Lung (tissue), 12 donors: ENCODE data around the gene HLF. TPM values are rescaled to one million over a fixed set of nuclear protein-coding genes. Genes with fewer than 3 reads are reported as not detected.
A peak's percentile ranks its signal among the peaks of the same experiment; 100 is the strongest.

Experiments used
- ATAC-seq: fragments of 200-7000 bp; cut with Tn5 transposase; one replicate; pipeline ENCODE4 v1.9.1; 2020; ENCODE audit warnings: moderate number of reproducible peaks; ENCODE audit not compliant: insufficient read depth, low FRiP score
- DNase-seq, 3 donors: peaks; one replicate each; pipeline ENCODE4 v3.0.0-alpha.2; 2013 to 2017
- H3K27ac ChIP-seq, 2 donors: one replicate each; pipeline ENCODE4 v1.5.1; 2013; ENCODE audit warnings: mild to moderate bottlenecking in 2 of 2, moderate library complexity in 2 of 2, control low read depth in 1 of 2, inconsistent platforms in 1 of 2, low read depth in 1 of 2, low read length in 1 of 2
- H3K27me3 ChIP-seq, 3 donors: one replicate each; pipeline ENCODE4 v1.5.1; 2013; ENCODE audit warnings: low read length in 2 of 3; ENCODE audit not compliant: control insufficient read depth in 3 of 3, insufficient read depth in 3 of 3
- H3K36me3 ChIP-seq, 4 donors: one replicate each; pipeline ENCODE4 v1.5.1; 2013; ENCODE audit warnings: low read length in 4 of 4, mild to moderate bottlenecking in 1 of 4, moderate library complexity in 1 of 4; ENCODE audit not compliant: control insufficient read depth in 4 of 4, insufficient read depth in 4 of 4
- H3K4me1 ChIP-seq, 5 donors: one replicate each; pipeline ENCODE4 v1.5.1; 2013; ENCODE audit warnings: low read length in 5 of 5, mild to moderate bottlenecking in 2 of 5, moderate library complexity in 1 of 5; ENCODE audit not compliant: control insufficient read depth in 5 of 5, insufficient read depth in 5 of 5
- H3K4me3 ChIP-seq: one replicate; pipeline ENCODE4 v1.5.1; 2013; ENCODE audit warnings: mild to moderate bottlenecking, control low read depth, moderate library complexity
- H3K9ac ChIP-seq, 2 donors: one replicate each; pipeline ENCODE4 v1.5.1; 2013; ENCODE audit warnings: low read length in 2 of 2, control low read depth in 1 of 2; ENCODE audit not compliant: insufficient read depth in 1 of 2
- H3K9me3 ChIP-seq, 4 donors: one replicate each; pipeline ENCODE4 v1.5.1; 2013; ENCODE audit warnings: low read length in 3 of 4, mild to moderate bottlenecking in 1 of 4, moderate library complexity in 1 of 4; ENCODE audit not compliant: control insufficient read depth in 4 of 4, insufficient read depth in 3 of 4
- WGBS, 2 donors: extraction: QIAGEN DNeasy Blood & Tissue Kit; methylation state at CpG; one replicate each; pipeline ENCODE4 v1.1.7; 2013; 5-methylcytosine and 5-hydroxymethylcytosine counted together
- polyA plus RNA-seq, 2 donors: library from polyadenylated mRNA; stranded (reverse); fragments of 200-250 nt; gene quantifications; one replicate each; pipeline ENCODE4 v1.2.1, GENCODE V29; 2013
- total RNA-seq, 2 donors: library from RNA; depleted of rRNA in 1 of 2; stranded (reverse); fragments of >200 nt in 1 of 2; gene quantifications; one replicate each; pipeline ENCODE4 v1.2.1, GENCODE V29; 2014 to 2021
- TF ChIP-seq, protein P1 (sequence below): IDR thresholded peaks from 2 replicates; pipeline ENCODE4 v1.5.1; 2012; ENCODE audit warnings: mild to moderate bottlenecking; ENCODE audit errors: control extremely low read depth, extremely low read depth
- donor health status: control.
- donor health status: control.
- donor health status: Bipolar disorder and iron deficiency.
- donor health status: healthy.
- donor health status: DM: yes; HTN: yes; CAD: no.

Gene HLF
- total and polyA plus RNA-seq, 4 donors: 3.2 to 21.3 (median 7.9) TPM

DNA sequence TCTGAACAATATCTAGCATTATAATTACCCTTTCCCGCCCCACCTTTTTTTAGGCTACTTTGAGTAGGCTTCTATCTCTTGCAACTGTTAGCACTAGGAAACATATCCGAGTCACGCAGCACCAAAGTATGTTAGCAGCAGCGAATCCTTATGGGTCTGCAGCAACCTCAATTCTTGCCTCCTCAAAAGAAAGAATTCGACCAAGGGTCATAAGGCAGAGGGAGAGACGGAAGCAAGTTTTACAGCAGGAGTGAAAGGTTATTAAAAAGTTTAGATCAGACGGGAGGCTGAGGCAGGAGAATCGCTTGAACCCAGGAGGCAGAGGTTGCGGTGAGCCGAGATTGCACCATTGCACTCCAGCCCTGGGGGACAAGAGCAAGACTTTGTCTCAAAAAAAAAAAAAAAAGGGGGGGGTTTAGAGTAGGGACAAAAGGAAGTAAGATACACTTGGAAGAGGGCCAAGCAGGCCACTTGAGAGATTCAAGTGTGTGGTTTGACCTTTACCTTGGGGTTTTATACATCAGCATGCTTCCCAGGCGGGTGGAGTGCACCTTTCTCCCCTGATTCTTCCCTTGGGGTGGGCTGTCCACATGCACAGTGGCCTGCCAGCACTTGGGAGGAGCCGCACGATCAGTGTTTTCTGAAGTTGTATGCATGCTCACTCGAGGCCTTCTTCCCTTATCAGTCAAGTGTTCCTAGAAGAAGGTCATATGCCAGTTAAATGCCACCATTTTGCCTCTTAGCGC lies 67.7 kb downstream of the HLF start:
- Histone ChIP-seq H3K27ac (no peak overlapping the region), H3K4me1 (peaks cover 0 to 31% (median 0%) of the 10 kb centered on the region in 5 donors), H3K9ac (no peak overlapping the region), H3K4me3 (no peak overlapping the region), H3K36me3 (no peaks in the 10 kb centered on the region), H3K9me3 (peaks cover 0 to 1% (median 0%) of the 10 kb centered on the region in 4 donors), H3K27me3 (peaks cover 0 to 4% (median 0%) of the 10 kb centered on the region in 3 donors)
- DNase-seq (peak; percentile 45 to 77 (median 76)), ATAC-seq (peak; percentile 70)
- WGBS, 2 donors: 68 to 83% methylated on average over 15 of the region's 15 CpGs
- TF ChIP-seq, protein P1, sequence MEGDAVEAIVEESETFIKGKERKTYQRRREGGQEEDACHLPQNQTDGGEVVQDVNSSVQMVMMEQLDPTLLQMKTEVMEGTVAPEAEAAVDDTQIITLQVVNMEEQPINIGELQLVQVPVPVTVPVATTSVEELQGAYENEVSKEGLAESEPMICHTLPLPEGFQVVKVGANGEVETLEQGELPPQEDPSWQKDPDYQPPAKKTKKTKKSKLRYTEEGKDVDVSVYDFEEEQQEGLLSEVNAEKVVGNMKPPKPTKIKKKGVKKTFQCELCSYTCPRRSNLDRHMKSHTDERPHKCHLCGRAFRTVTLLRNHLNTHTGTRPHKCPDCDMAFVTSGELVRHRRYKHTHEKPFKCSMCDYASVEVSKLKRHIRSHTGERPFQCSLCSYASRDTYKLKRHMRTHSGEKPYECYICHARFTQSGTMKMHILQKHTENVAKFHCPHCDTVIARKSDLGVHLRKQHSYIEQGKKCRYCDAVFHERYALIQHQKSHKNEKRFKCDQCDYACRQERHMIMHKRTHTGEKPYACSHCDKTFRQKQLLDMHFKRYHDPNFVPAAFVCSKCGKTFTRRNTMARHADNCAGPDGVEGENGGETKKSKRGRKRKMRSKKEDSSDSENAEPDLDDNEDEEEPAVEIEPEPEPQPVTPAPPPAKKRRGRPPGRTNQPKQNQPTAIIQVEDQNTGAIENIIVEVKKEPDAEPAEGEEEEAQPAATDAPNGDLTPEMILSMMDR: no peak

GRCh38 chr17:55334285-55334684 lies 69.5 kb downstream of the HLF start:
- Histone ChIP-seq H3K27me3 (peaks cover 0 to 8% (median 0%) of the 10 kb centered on the region in 3 donors), H3K4me3 (no peak overlapping the region), H3K36me3 (no peaks in the 10 kb centered on the region), H3K4me1 (peaks cover 0 to 27% (median 0%) of the 10 kb centered on the region in 5 donors), H3K27ac (no peak overlapping the region), H3K9me3 (no peaks in the 10 kb centered on the region), H3K9ac (no peak overlapping the region)
- WGBS, 2 donors: 79 to 86% methylated on average over 4 of the region's 4 CpGs
- DNase-seq (no peak), ATAC-seq (no peak)
- TF ChIP-seq, protein P1: no peak

GRCh38 chr17:55334881-55335540 lies 70.3 kb downstream of the HLF start:
- H3K27ac ChIP-seq: no peak overlapping the region
- H3K4me1 ChIP-seq: peaks cover 0 to 22% (median 0%) of the 10 kb centered on the region in 5 donors
- no peak overlapping the region for H3K4me3 ChIP-seq
- H3K9me3 ChIP-seq: no peaks in the 10 kb centered on the region
- ATAC-seq (no peak), DNase-seq (peak in 2 of 3 donors; percentile 27 to 57)
- no peak overlapping the region for H3K9ac ChIP-seq
- peaks cover 0 to 12% (median 0%) of the 10 kb centered on the region in 3 donors for H3K27me3 ChIP-seq
- TF ChIP-seq, protein P1: no peak
- H3K36me3 ChIP-seq: no peaks in the 10 kb centered on the region
- 73 to 82% methylated on average over 6 of the region's 6 CpGs for WGBS, 2 donors
